Activated CD8-positive, alpha-beta memory T cell treated with anti-CD3 and anti-CD28 coated beads for 1 hour (primary cell): Measurements from ENCODE around the gene CAMTA1.

ENCODE experiments used
- DNase-seq, 2 donors: peaks; one replicate each; pipeline ENCODE4 v3.0.0-alpha.2; 2020; ENCODE audit warnings: low read depth in 1 of 2; ENCODE audit errors: extremely low read depth in 1 of 2

Gene CAMTA1

GRCh38 chr1:7531562-7532340, 746.5 kb downstream of the CAMTA1 start:
- no peak for DNase-seq

DNA sequence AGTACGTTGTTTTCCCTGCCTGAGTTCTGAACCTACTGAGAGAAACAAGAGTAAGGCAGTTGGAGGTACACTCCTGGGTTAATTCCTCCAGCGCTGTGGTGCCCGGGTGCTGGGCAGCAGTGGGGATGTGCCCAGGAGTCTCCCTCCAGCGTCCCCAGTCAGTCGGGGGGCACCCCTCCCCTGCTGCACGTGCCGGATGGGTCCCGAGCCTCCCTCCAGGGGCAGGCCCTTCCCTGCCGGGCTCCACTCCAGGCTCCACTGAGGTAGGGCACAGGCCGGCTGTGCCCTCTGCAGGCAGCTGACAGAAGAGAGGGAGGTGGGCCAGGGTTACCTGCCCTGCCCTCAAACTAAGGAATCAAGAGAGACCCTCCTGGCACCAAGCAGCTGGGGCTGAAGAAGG, 747.8 kb downstream of the CAMTA1 start:
- no peak for DNase-seq

DNA sequence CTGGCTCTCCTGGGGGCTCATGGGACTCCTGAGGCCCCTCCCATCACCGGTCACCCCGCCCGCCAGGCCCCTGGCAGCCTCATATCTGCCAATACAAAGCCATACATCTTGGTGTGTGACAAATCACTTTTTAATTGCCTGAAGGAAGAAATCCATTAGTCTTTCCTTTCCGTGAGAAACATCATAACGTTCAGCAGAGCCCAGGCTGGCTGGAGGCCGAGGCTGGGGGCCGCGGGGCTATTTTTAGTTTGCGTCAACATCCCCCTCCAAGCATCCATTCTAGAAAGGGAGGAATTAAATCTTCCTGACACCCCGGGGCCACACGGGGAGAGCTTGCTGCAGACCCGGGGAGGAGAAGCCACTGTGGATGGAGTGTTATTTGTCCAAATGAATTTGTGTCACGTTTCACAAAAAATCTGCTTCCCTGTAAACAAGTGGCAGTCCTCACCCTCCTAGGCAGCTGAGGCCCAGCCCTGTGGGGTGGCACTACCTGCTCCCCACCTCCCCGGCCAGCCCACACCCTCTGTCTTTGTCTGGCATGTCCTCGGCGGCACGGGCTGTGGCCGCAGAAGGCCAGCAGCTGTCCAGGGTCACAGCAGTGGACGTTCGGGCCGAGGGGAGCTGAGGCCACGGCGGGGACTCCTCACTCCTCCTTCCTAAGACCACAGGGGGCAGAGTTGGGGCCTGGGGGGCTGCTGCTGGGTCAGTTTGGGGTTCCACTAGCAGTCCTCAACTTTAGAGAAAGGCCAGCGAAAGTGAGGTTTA, 749.0 kb downstream of the CAMTA1 start:
- no peak for DNase-seq

GRCh38 chr1:7535016-7535415, 749.8 kb downstream of the CAMTA1 start:
- no peak for DNase-seq

DNA sequence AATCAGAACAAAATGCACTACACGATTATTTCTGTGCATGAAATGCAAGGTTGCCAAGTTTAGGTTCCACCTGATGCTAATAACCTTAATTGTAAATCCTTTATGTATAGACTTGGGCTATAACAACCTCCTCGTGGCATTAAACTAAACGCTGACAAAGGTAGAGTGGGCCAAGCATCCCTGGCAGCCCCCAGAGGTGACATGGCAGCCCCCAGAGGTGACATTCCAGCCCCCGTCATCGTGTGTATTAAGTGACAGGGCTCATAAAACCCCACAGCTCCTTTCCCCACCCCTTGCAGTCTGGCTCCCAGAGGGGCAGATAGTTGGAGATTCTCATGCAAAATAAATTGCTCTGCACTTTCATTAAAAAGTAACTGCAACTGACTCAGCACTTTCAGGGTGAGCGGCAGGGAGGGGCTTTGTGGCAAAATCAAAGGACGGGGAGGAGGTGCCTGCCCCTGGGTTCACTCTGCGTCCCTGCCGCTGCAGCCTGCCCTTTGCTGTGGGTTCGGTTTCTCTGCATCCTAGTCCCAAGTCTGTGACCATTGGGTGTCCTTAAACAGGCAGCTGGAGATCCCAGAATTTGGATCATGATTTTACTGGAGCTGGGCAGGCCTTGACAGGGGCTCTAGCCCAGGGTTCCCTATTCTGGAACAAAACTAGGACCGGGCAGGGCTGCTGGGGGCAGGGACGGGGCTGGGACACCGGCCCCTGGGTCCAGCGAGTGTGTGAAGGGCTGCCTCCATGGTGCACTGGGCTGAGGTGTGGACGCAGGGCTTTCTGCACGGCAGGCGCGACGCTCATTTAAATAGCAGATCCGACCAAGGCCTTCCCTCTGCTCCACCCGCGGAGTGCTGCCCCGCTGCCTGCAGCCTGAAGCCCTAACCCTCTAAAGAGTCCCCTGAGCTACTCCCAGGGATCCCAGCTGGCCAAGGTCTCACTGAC, 751.0 kb downstream of the CAMTA1 start:
- no peak for DNase-seq

DNA sequence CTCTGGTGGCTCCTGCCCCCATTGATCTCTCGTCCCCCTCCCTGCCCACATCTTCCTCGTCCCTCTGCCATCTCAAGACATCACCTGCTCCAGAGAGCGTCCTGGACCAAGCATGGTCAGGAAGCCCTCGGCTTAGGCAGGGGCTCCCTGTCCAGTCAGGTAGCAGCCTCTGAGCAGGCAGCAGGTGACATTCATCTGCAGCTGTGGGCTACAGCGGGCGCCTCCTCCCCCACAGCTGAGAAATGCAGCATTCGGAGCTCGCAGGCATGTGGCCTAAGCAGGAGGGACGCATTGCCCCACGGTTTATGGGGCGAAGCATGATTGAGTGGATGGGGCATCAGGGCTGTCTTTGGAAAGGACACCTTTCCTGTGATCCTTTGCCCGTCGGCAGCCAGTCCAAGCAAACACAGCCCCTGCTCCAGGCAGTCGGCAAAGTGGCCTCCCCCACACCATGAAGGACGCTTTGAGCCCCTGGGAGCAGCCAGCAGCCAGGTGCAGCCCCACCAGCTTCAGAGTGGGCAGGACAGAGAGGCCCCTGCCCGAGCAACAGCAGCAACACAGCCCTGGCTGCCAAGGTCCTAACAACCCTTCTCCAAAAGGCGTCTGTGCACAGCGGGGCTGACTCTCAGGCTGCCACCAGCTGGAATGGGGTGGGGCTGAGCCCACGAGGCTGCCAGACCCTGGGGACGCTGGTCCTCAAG, 751.8 kb downstream of the CAMTA1 start:
- no peak for DNase-seq

GRCh38 chr1:7538033-7538432, 752.8 kb downstream of the CAMTA1 start:
- no peak for DNase-seq

DNA sequence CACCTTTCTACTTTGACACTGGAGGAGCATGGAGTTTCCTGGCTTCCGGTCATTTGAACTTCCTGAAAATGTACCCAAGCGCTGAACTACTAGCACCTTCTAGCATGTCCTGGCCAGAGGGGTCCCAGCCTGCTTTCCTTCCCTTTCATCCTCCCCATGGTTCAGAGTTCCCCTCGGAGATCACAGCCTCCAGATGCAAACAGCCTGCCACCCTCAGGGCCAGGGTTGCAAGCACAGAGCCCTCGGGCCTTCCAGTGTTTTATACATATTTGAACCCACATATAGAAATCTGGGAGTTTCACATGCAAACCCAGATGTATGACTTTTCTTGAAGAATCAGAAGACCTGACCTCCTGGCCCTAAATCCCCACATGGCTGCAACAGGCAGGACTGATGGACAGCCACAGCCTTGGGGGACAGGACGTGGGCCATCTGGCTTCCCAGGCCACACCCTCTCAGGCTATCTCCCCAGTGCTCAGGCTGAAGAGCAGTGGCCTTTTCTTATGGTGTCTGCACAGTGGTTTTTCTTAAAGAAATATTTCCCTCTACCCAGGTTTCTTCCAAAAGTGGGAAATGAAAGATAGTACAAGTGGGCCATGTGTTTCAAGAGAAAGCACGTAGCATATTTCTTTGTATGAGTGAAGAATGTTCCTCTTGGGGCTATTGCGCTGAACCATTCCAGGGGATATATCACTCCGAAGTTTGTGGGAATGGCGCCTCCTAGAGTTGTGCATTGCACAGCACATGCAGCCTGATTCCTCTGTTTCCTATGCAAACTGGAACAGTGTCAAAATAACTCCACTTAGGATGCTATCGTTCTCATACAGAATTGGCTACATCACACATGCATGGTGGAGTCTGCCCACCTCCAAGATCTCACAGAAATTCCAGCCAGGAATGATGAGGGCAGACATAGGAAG, 753.9 kb downstream of the CAMTA1 start:
- DNase-seq, result no peak

GRCh38 chr1:7539769-7540175, 754.5 kb downstream of the CAMTA1 start:
- DNase-seq, result no peak

DNA sequence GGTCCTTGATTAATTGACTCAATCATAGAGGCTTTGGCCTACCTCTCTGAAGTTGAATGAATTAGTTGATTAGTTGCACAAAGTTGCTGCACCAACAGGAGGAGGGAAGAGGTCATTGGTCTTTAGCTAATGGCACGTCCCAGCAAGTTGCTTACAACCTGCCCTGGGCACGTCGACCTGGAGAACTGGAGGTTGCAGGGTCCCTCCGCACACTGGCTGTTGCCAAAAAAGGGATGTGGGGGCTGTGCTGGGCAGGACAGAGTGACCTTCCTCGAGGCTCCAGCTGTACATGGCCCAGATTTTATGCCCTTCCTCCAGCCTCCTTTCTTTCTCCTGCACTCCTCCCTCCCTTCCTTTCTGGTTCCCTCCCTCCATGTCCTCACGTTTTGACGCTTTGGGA, 755.6 kb downstream of the CAMTA1 start:
- no peak for DNase-seq

DNA sequence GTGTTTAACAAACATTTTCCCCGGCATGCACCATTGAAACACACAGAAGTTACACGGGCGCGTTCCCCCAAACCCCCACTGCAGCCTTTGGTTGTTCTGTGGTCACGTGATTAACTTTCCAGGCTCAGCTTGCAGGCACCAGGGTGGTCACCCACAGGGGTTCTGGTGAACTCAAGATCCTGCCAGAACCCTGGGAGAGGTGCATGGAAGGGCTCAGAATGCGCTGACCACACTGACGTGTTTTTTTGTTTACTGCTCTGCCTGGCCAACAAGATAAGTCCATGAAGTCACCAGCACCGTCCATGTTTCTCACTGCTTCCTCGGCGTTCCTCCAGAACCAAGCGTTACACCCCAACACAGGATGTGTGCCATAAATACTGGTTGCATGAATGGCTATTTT, 756.4 kb downstream of the CAMTA1 start:
- DNase-seq, result no peak

GRCh38 chr1:7543718-7544090, 758.5 kb downstream of the CAMTA1 start:
- DNase-seq, result no peak

DNA sequence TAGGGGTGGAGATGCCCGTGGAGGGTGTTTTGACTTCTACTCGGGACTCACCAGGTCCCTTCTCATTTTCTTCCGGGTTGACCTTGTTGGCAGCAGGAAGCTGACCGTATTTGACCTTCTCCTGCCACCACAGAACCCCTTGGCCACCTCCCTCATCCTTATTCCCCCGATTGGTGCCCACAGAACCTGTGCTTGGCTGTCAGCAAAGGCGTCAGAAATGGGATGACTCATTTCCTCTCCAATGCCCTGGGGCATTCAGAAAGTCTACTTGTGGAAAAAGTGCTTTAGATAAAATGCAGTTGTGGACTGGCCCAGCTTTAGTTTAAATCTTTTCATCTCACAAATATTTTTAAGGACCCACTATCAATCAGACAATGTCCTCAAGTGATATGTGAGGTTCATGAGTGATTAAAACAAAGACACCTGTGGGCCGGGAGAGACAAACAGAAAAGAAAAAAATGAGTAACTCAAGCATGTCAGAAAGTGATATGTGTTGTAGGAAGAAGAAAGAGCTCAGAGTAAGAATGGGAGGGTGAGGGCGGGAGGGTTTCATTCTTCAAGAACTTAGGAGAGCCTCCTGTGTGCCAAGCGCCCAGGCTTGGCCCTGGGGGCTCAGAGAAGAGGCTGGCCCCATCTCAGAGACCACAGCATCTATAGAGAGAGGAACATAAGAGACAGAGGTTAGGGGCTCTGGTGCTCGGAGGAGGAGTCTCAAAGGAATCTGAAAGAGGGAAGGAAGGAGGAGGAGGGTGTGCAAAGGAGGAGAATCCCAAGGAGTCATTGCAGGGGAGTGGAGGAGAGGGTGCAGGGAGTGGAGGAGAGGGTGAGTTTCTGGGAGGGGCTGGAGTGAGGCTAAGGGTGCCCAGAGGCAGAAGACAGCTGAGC, 764.3 kb downstream of the CAMTA1 start:
- DNase-seq, result no peak

DNA sequence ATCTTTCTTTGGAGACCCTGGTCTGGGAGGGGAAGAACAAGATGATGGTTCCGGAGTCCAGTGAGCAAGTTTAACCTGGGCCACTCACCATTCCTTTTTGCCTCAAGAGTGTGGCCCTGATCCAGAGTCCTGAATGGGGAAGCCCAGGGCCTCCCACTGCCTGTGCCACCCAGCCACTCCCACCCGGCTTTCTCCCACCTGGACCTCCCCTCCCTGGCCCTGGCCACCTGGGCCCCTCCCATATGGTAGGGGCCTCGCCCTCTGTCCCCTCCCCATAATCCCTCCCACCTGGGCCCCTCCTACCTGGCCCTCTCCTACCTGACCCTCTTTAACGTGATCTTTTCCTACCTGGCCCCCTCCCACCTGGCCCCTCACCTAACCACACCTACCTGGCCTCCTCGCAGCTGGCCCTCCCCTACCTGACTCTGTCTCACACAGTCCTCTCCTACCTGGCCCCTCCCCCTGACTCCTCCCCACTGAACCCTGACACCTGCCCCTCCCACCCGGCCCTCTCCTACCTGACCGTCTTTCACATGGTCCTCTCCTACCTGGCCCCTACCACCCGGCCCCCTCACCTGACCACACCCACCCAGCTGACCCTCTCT, 765.1 kb downstream of the CAMTA1 start:
- DNase-seq, result no peak

- no peak for DNase-seq
These were observed 765.7 kb downstream of the CAMTA1 start for GRCh38 chr1:7550981-7551380.

DNA sequence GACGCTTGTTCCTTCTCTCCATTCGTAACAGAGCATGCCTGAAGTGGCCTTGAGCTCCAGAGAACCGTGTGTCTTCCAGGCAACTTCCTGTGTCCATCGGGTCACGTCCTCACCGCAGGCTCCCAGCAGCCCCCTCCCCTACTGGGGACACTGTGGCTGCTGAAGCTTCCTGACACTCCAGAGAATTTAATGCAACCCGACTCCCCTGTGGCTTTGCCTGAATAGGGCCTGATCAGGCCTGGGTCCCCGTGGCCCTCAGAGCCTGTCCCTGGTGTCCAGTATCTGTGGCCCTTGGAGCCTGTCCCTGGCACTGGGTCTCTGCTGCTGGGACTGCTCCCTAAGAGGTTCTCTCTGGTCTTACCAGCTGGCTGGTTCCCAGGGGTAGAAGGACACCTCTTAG, 766.2 kb downstream of the CAMTA1 start:
- no peak for DNase-seq

DNA sequence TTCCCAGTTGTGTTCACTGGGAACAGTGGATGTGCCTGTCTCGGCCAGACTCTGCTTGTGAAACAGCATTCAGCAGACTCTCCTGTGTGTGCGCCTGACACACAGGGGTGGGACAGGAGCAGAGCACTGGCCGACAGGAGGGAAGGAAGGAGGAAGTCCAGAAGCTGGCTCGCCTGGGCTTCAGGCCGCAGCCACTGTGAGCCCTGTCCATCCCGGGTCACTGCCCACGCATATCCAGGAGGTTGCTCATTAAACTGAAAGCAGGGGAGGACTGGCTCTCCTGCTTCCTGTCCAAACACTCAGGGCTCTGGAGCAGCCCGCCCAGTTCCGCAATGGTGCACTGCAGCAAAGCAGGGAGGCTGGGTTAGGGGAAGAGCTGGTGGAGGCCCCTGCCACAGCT, 767.1 kb downstream of the CAMTA1 start:
- no peak for DNase-seq

- DNase-seq, result no peak
These were observed 767.9 kb downstream of the CAMTA1 start for GRCh38 chr1:7553042-7553690.
